Measurements from ENCODE around the gene DYSF.

DNA sequence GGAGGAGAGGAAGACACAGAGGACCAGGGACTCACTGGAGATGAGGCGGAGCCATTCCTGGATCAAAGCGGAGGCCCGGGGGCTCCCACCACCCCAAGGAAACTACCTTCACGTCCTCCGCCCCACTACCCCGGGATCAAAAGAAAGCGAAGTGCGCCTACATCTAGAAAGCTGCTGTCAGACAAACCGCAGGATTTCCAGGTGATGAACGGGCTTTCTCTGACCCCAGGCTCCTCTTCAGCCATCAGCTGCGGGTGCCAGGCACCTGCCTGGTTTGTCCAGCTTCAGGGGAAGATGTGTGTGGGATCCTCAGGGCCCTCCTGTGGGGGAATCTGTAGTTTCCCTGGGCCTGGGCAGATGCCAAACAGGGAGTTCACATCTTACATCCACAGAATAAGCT, 60.4 kb downstream of the DYSF start:
- no peak for TF ChIP-seq TAF1 (IDR thresholded peaks at IDR 0.05; ENCODE audit: low read depth)
- no peak for TF ChIP-seq EP300 (IDR thresholded peaks at IDR 0.05; ENCODE audit: borderline replicate concordance)
- TF ChIP-seq TEAD4 (IDR thresholded peaks at IDR 0.05) = no peak
- no peak for TF ChIP-seq RAD21 (IDR thresholded peaks at IDR 0.05; ENCODE audit: low read depth)
- TF ChIP-seq, protein P1, sequence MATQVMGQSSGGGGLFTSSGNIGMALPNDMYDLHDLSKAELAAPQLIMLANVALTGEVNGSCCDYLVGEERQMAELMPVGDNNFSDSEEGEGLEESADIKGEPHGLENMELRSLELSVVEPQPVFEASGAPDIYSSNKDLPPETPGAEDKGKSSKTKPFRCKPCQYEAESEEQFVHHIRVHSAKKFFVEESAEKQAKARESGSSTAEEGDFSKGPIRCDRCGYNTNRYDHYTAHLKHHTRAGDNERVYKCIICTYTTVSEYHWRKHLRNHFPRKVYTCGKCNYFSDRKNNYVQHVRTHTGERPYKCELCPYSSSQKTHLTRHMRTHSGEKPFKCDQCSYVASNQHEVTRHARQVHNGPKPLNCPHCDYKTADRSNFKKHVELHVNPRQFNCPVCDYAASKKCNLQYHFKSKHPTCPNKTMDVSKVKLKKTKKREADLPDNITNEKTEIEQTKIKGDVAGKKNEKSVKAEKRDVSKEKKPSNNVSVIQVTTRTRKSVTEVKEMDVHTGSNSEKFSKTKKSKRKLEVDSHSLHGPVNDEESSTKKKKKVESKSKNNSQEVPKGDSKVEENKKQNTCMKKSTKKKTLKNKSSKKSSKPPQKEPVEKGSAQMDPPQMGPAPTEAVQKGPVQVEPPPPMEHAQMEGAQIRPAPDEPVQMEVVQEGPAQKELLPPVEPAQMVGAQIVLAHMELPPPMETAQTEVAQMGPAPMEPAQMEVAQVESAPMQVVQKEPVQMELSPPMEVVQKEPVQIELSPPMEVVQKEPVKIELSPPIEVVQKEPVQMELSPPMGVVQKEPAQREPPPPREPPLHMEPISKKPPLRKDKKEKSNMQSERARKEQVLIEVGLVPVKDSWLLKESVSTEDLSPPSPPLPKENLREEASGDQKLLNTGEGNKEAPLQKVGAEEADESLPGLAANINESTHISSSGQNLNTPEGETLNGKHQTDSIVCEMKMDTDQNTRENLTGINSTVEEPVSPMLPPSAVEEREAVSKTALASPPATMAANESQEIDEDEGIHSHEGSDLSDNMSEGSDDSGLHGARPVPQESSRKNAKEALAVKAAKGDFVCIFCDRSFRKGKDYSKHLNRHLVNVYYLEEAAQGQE (IDR thresholded peaks at IDR 0.05; ENCODE audit: low read depth) = no peak
- TF ChIP-seq, protein P2, sequence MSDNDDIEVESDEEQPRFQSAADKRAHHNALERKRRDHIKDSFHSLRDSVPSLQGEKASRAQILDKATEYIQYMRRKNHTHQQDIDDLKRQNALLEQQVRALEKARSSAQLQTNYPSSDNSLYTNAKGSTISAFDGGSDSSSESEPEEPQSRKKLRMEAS (IDR thresholded peaks at IDR 0.05) = no peak
- no peak for TF ChIP-seq ZBTB7A (IDR thresholded peaks at IDR 0.05; ENCODE audit: low read depth)
- no peak for TF ChIP-seq TCF12 (IDR thresholded peaks at IDR 0.05; ENCODE audit: low read depth)
- no peak for TF ChIP-seq EGR1 (IDR thresholded peaks at IDR 0.05)
- TF ChIP-seq NFIC (IDR thresholded peaks at IDR 0.05) = no peak
- no peak for TF ChIP-seq YY1 (IDR thresholded peaks at IDR 0.05; ENCODE audit: low read depth)
- TF ChIP-seq FOXM1 (IDR thresholded peaks at IDR 0.05; ENCODE audit: borderline replicate concordance, low read depth) = no peak
- TF ChIP-seq, protein P3, sequence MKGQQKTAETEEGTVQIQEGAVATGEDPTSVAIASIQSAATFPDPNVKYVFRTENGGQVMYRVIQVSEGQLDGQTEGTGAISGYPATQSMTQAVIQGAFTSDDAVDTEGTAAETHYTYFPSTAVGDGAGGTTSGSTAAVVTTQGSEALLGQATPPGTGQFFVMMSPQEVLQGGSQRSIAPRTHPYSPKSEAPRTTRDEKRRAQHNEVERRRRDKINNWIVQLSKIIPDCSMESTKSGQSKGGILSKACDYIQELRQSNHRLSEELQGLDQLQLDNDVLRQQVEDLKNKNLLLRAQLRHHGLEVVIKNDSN (IDR thresholded peaks at IDR 0.05) = no peak
- no peak for TF ChIP-seq CEBPB (IDR thresholded peaks at IDR 0.05)
